PC-9 (cell line): ENCODE results near the gene COTL1.

Experiments used
- CTCF ChIP-seq: fragments of 200-600 bp; sonication (generic); conservative IDR thresholded peaks from 2 replicates; pipeline ENCODE4 v1.6.1; 2017; ENCODE audit warnings: mixed run types, antibody characterized with exemption, mild to moderate bottlenecking, moderate library complexity
- EZH2 ChIP-seq: fragments of 200-600 bp; sonication (generic); IDR thresholded peaks from 2 replicates; pipeline ENCODE4 v1.8.0; 2017; ENCODE audit warnings: antibody characterized with exemption, low read depth

- no peak for TF ChIP-seq EZH2
- no peak for TF ChIP-seq CTCF
Observed at GRCh38 chr16:84575914-84576313, 42.0 kb downstream of the COTL1 start.
